ENCODE measurements around the gene NEDD8. TPM values are rescaled to one million over a fixed set of nuclear protein-coding genes. Genes with fewer than 3 reads are reported as not detected.

NEDD8 gene
- 86.8 and 89.3 TPM in 2 replicates for total RNA-seq

GRCh38 chr14:24232121-24232644, at the start of gene NEDD8:
Gene NEDD8 (minus strand): TSS chr14:24232367. CDS start chr14:24232267, 100 bp downstream.

GRCh38 chr14:24271134-24271833, 39.1 kb upstream of the NEDD8 start, which contains the start of gene RABGGTA:
Gene RABGGTA (minus strand): TSS chr14:24271597. CDS start chr14:24271115, 482 bp downstream.

DNA sequence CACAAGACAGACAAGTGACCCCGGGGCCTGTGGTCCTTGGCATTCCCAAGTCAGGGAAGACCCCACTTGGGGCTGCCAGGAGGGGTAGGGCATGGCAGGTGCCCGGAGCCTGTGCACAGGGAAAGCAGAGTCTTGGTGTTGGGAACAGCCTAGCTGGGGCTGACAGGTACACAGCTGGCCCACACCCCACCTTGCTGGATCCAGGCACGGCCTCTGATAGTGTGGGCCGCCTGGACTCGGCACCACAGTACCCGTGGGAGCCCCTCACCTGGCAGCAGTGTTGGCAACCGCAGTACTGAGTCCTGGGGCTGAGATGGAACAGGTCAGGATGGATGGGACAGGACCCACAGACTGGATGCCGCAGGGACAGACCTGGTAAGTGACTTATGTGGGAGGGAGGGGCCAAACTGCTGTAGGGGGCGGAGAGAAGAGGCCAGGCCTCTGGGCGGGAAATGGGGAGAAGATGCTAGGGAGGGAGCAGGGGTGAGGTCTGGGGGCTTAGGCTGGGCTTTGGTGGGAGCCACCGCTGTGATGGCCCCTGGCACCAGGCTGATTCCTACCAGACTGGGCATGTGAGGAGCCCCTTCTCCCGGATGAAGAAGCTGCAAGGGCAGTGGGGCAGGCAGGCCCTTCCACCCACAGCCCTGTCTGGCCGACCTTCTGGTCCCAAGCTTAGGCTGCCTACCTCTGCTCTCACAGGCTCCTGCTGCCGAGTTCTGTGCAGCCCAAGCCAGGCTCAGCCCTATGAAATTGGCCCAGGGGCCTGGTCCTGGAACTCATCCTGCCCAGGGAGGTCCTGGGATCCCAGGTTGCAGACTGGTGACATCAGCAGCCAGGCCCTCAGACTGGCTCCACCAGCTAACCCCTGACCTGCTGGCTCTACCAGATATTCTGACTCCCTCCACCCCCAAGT, 30.9 kb upstream of the NEDD8 start, which contains the start of gene TGM1:
TSS of gene TGM1 (minus strand) at position 357 of the 913 bp plus-strand sequence. CDS start 825 bp downstream, outside the sequence.

GRCh38 chr14:24232645-24233537, 724 bp upstream of the NEDD8 start, which contains the start of gene GMPR2:
Gene GMPR2 (plus strand): TSS chr14:24232929. CDS start chr14:24233254, 325 bp downstream.

DNA sequence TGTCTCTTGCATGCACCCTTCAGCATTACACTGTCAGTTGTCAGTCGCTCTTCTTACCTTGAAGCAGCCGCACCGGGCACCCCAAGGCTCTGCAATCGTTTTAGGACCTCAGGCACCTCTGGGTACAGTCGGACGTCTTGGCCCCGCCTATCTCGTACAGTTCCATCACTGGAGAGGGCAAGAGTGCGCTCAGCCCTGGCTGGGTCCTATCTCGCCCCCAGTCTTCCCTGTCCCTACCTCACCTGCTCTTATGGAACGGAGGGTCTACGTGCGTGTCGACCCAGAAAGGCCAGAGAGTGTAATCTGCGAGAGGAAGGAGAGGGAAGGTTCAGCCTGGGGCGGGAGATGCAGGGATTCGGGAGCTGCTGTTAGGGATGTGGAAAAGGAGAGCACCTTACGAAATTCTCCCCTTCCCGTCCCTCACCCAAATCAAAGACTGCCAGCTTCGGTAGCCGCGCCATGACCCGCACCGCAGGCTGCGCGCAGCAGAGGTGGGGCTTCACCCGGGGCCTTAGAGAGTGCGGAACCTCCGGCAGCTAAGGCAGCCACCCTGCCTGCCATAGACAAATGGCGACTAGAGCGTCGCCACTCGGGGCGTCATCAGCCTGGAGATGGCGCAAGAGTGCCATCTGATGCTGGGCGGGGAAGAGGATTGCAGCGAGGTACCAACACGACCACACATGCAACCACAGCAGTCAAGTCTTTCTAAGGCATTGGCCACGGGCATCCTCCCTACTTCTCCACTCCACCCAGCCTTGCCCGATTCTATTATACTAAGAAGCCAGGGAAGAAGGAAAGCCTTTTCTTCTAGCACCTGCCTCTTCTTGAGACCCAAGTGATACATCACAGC, 16.4 kb downstream of the NEDD8 start, which contains the start of gene MDP1:
TSS of gene MDP1 (minus strand) at position 572 of the 850 bp plus-strand sequence. CDS start at position 461, 111 bp downstream.

DNA sequence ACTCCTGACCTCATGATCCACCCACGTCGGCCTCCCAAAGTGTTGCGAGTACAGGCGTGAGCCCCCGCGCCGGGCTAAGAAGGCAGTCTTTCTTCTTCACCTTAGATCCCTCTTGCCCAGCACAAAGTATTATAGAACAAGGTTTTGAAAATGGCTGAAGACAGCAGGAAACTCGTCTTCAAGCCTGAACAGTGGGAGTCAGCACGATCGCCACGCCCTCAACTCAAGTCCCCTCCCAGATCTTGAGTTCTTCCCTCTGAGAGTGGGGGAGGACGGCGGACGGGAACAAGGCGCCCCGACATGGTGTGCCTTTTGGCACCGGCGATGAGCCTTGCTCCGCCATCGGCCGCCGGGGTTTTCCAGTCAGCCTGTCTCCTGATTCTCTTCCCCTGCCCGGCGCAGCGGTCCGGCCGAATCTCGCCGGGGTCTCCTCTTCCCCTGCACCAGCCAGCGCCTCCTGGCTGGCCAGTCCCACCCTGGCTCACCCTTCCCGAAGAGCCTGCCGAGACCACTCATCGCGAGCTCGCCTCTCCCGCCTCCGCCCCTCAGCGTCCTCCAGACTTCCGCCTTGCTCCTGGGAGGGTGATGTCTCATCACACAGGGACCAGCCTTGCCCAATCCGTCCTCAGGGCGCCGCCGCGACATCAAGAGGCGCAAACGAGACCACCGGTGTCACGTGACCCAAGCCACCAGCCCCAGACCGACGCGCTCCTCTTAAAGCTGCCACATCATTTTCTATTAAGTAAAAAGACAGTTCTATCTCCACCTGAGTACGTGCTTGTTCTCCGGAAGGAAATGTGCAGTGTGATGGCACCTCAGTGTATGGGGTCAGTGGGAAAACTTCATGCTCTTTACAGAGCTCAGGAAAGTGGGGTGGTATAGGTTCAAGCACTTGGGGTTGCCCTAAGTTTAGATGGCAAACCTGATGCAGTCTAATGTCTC, 19.0 kb downstream of the NEDD8 start, which contains the start of gene CHMP4A:
TSS of gene CHMP4A (minus strand) at position 565 of the 942 bp plus-strand sequence. CDS start at position 516, 49 bp downstream.

DNA sequence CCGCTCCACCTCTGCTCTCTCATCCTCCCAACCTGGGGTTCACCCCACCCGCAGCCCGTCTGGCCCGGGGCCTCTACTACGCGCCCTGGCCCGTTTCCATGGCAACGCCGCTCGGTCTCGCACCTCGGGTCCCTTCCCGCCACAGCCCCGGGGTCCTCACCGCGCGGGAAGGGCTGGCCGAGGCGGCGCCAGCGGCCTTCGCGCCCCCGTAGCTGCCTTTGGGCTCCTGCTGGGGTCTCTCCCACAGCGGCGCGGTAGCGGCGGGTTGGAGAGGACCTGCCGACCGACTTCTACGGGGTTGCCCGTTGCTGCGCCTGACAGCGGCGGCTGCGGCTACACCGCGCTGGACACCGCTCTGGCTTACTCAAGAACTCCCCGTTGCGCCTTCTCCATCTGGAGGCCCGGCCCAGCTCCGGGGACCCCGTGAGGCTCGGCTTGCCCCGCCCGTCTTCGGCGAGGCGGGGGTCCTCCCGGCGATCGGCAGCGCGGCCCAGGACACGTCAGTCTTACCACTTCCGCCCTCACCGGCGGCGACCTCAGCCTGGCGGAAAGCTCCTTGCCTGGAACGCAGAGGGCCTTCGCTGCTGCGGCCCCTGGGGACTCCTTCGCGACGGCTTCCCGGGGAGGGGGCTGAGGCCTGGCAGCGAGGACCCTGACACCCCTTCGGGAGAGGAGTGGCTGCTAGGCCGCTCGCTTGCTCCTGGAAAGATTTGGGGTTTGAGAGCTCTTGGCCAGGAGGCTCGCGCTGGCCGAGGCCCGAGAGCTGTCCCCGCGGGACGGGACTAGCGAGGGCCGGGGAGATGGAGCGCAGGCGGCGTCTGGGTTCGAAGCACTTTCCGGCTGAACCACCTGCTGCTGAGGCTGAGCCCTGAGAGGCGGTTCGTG, 36.7 kb downstream of the NEDD8 start, which contains the start of gene TM9SF1:
TSS of gene TM9SF1 (minus strand) at position 256 of the 885 bp plus-strand sequence. CDS start 422 bp downstream, outside the sequence.

GRCh38 chr14:24188251-24189058, 43.7 kb downstream of the NEDD8 start, which contains the start of gene IPO4:
Gene IPO4 (minus strand): TSS chr14:24188816. CDS start chr14:24188787, 29 bp downstream.

GRCh38 chr14:24171422-24172260, 60.5 kb downstream of the NEDD8 start, which contains the start of gene REC8:
Gene REC8 (plus strand): TSS chr14:24172080. CDS start chr14:24172553, 473 bp downstream.

Small RNA genes lying within 50 kb of the gene (small RNA-seq; reads per million reads assigned to genes)
- not detected for gene AL136295.4 (ENCODE audit: low replicate concordance)
- not detected for gene CHMP4A (ENCODE audit: low replicate concordance)
- gene IPO4 (ENCODE audit: low replicate concordance) = not detected
- gene MDP1 (ENCODE audit: low replicate concordance) = 0.13 reads per million

Other genes with a start within 250 kb of the NEDD8 start
- gene DHRS4L2, start 243.4 kb downstream of the NEDD8 start, total RNA-seq = 3.3 and 9.6 TPM in 2 replicates
- under 0.01 TPM in 1 of 2 replicates, not detected in the other for gene CARMIL3, start 180.4 kb downstream of the NEDD8 start, total RNA-seq
- gene CPNE6, start 160.8 kb downstream of the NEDD8 start, total RNA-seq = under 0.01 TPM in 1 of 2 replicates, not detected in the other
- 10.3 and 48.8 TPM in 2 replicates for gene PCK2, start 138.1 kb downstream of the NEDD8 start, total RNA-seq
- gene DCAF11, start 117.6 kb downstream of the NEDD8 start, total RNA-seq = 42.9 and 54.3 TPM in 2 replicates
- gene NRL, start 117.4 kb downstream of the NEDD8 start, total RNA-seq = 0.72 and 1.3 TPM in 2 replicates
- gene FITM1, start 101.7 kb downstream of the NEDD8 start, total RNA-seq = 0.44 TPM in 1 of 2 replicates, not detected in the other
- 51.5 and 134 TPM in 2 replicates for gene PSME1, start 96.2 kb downstream of the NEDD8 start, total RNA-seq
- gene EMC9, start 90.8 kb downstream of the NEDD8 start, total RNA-seq = 14.3 and 14.9 TPM in 2 replicates
- gene PSME2, start 85.8 kb downstream of the NEDD8 start, total RNA-seq = 71.8 and 89.9 TPM in 2 replicates
- gene RNF31, start 84.9 kb downstream of the NEDD8 start, total RNA-seq = 57.8 and 65.3 TPM in 2 replicates
- gene IRF9, start 71.1 kb downstream of the NEDD8 start, total RNA-seq = 58.9 and 78.3 TPM in 2 replicates
- 4.6 and 5.2 TPM in 2 replicates for gene REC8, start 60.3 kb downstream of the NEDD8 start, total RNA-seq
- 45.1 and 87.8 TPM in 2 replicates for gene IPO4, start 43.6 kb downstream of the NEDD8 start, total RNA-seq
- gene TM9SF1, start 36.9 kb downstream of the NEDD8 start, total RNA-seq = 89.9 and 103 TPM in 2 replicates
- 0.14 and 0.22 TPM in 2 replicates for gene TSSK4, start 26.7 kb downstream of the NEDD8 start, total RNA-seq
- gene CHMP4A, start 18.9 kb downstream of the NEDD8 start, total RNA-seq = 21.9 and 50.8 TPM in 2 replicates
- gene MDP1, start 16.3 kb downstream of the NEDD8 start, total RNA-seq = 9.9 and 11.6 TPM in 2 replicates
- 78.6 and 87.8 TPM in 2 replicates for gene GMPR2, start 562 bp upstream of the NEDD8 start, total RNA-seq
- gene TINF2, start 10.3 kb upstream of the NEDD8 start, total RNA-seq = 46.6 and 73.7 TPM in 2 replicates
- 1.5 and 3.4 TPM in 2 replicates for gene TGM1, start 30.8 kb upstream of the NEDD8 start, total RNA-seq
- 37.9 and 45.2 TPM in 2 replicates for gene RABGGTA, start 39.2 kb upstream of the NEDD8 start, total RNA-seq
- 12.7 and 23.0 TPM in 2 replicates for gene DHRS1, start 67.4 kb upstream of the NEDD8 start, total RNA-seq
- gene NOP9, start 67.5 kb upstream of the NEDD8 start, total RNA-seq = 15.5 and 39.7 TPM in 2 replicates
- 0.22 and 1.0 TPM in 2 replicates for gene CIDEB, start 75.6 kb upstream of the NEDD8 start, total RNA-seq
- gene LTB4R2, start 77.8 kb upstream of the NEDD8 start, total RNA-seq = 5.6 and 7.7 TPM in 2 replicates
- gene LTB4R, start 79.1 kb upstream of the NEDD8 start, total RNA-seq = 0.88 and 1.0 TPM in 2 replicates
- 0.66 and 3.1 TPM in 2 replicates for gene ADCY4, start 102.7 kb upstream of the NEDD8 start, total RNA-seq
- gene RIPK3, start 107.6 kb upstream of the NEDD8 start, total RNA-seq = not detected in 2 replicates
- 35.7 and 57.7 TPM in 2 replicates for gene NFATC4, start 135.8 kb upstream of the NEDD8 start, total RNA-seq
- 1.6 and 4.2 TPM in 2 replicates for gene NYNRIN, start 166.6 kb upstream of the NEDD8 start, total RNA-seq
- gene CBLN3, start 197.3 kb upstream of the NEDD8 start, total RNA-seq = 1.3 and 5.0 TPM in 2 replicates
- 68.7 and 71.7 TPM in 2 replicates for gene KHNYN, start 197.6 kb upstream of the NEDD8 start, total RNA-seq
- 14.5 and 19.7 TPM in 2 replicates for gene SDR39U1, start 210.4 kb upstream of the NEDD8 start, total RNA-seq

Measured in placental pericyte (primary cell).